ENCODE results near the gene KCNE4.

- TF ChIP-seq, protein P1, sequence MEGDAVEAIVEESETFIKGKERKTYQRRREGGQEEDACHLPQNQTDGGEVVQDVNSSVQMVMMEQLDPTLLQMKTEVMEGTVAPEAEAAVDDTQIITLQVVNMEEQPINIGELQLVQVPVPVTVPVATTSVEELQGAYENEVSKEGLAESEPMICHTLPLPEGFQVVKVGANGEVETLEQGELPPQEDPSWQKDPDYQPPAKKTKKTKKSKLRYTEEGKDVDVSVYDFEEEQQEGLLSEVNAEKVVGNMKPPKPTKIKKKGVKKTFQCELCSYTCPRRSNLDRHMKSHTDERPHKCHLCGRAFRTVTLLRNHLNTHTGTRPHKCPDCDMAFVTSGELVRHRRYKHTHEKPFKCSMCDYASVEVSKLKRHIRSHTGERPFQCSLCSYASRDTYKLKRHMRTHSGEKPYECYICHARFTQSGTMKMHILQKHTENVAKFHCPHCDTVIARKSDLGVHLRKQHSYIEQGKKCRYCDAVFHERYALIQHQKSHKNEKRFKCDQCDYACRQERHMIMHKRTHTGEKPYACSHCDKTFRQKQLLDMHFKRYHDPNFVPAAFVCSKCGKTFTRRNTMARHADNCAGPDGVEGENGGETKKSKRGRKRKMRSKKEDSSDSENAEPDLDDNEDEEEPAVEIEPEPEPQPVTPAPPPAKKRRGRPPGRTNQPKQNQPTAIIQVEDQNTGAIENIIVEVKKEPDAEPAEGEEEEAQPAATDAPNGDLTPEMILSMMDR (IDR thresholded peaks at IDR 0.05; ENCODE audit: insufficient read depth, low read depth, low read length), result no peak
- no peak for TF ChIP-seq EZH2 (IDR thresholded peaks at IDR 0.05; ENCODE audit: insufficient read depth, low read length)
These were observed 17.5 kb downstream of the KCNE4 start for GRCh38 chr2:223069465-223069864.
